Effector memory CD8-positive, alpha-beta T cell (primary cell): ENCODE measurements around the gene MYO18B.

Experiments used
- ATAC-seq: fragments of 150-1000 bp; cut with Tn5 transposase; replicated peaks from 2 replicates; pipeline ENCODE4 v1.10.0; 2021; ENCODE audit warnings: mild to moderate bottlenecking, moderate library complexity
- DNase-seq, 3 experiments: peaks; one replicate each; pipeline ENCODE4 v3.0.0; 2021
- H3K27ac Mint-ChIP-seq, 2 donors: one replicate each; pipeline ENCODE4 v1.8.0; 2022; ENCODE audit warnings: mild to moderate bottlenecking in 2 of 2, mixed read lengths in 2 of 2, moderate library complexity in 2 of 2
- H3K27me3 Mint-ChIP-seq, 2 donors: one replicate each; pipeline ENCODE4 v1.8.0; 2022; ENCODE audit warnings: mixed read lengths in 2 of 2
- H3K36me3 Mint-ChIP-seq: one replicate; pipeline ENCODE4 v1.8.0; 2022; ENCODE audit warnings: mild to moderate bottlenecking, moderate library complexity, mixed read lengths; ENCODE audit not compliant: insufficient read depth
- H3K4me1 Mint-ChIP-seq, 2 donors: one replicate each; pipeline ENCODE4 v1.8.0; 2022; ENCODE audit warnings: low read depth in 2 of 2, mixed read lengths in 2 of 2
- H3K4me3 Mint-ChIP-seq, 2 donors: one replicate each; pipeline ENCODE4 v1.8.0; 2022; ENCODE audit warnings: mild to moderate bottlenecking in 2 of 2, mixed read lengths in 2 of 2, moderate library complexity in 2 of 2
- H3K9me3 Mint-ChIP-seq, 2 donors: one replicate each; pipeline ENCODE4 v1.8.0; 2022; ENCODE audit warnings: mixed read lengths in 2 of 2

Gene MYO18B

DNA sequence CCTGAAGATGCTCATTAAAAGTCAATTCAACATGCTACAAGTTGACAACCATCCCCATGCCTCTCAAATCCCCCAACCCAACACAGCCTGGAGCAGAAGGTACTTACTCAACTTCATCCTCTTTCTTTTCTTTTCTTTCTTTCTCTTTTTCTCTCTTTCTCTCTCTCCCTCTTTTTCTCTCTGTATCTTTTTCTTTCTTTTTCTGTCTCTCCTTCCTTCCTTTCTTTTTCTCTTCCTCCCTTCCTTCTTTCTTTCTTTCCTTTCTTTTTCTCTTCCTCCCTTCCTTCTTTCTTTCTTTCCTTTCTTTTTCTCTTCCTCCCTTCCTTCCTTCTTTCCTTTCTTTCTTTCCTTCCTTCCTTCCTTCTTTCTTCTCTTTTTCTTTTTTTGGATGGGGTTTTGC, 291.6 kb downstream of the MYO18B start:
- no peaks in the 10 kb centered on the region for H3K4me1 Mint-ChIP-seq
- H3K9me3 Mint-ChIP-seq, result no peaks in the 10 kb centered on the region
- ATAC-seq (no peak), DNase-seq (no peak)
- no peaks in the 10 kb centered on the region for H3K27me3 Mint-ChIP-seq
- no peaks in the 10 kb centered on the region for H3K36me3 Mint-ChIP-seq
- no peak overlapping the region for H3K27ac Mint-ChIP-seq
- no peak overlapping the region for H3K4me3 Mint-ChIP-seq

DNA sequence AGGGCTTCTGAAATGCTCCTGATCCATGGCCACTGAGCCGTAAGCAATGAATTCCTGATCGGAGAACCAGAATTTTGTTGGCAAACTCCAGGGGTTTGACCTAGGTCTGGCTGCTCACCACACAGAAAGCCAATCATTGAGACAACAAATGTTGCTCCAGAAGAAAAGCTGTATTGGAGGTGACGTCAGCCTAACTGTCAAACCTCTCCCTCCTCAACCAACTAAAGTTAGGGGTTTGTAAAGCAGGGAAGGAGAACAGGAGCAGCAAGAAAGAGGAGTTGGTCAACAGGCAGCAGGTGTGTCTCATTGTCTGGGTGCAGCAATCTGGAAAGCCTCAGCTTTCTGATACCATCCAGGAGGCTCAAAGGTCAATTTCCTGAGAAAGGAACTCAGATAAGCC, 293.5 kb downstream of the MYO18B start:
- DNase-seq (no peak), ATAC-seq (no peak)

DNA sequence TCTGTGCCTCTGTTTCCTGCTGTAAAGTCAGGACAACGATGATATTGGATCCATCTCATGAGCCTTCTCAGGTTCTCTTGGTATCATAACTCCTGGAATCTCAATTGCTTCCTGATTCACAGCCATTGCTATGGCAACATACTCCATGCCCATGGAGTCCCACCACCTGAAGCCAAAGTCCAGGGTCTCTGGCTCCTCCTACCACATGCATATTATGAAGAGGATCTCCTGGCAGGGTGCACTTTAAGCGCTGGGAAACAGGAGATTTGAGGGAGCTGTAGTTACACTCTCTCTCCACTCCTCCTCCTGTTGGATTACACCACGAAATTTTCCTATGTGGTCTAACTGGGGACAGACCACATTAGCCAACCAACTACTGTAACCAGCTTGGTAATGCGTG, 296.4 kb downstream of the MYO18B start:
- peaks cover 0 to 8% of the 10 kb centered on the region in 2 donors for H3K27me3 Mint-ChIP-seq

More for the DNA sequence above, 293.5 kb downstream of the MYO18B start:
- Mint-ChIP-seq H3K36me3 (no peaks in the 10 kb centered on the region), H3K27ac (no peak overlapping the region), H3K27me3 (no peaks in the 10 kb centered on the region), H3K4me1 (no peaks in the 10 kb centered on the region), H3K4me3 (no peak overlapping the region), H3K9me3 (no peaks in the 10 kb centered on the region)

DNA sequence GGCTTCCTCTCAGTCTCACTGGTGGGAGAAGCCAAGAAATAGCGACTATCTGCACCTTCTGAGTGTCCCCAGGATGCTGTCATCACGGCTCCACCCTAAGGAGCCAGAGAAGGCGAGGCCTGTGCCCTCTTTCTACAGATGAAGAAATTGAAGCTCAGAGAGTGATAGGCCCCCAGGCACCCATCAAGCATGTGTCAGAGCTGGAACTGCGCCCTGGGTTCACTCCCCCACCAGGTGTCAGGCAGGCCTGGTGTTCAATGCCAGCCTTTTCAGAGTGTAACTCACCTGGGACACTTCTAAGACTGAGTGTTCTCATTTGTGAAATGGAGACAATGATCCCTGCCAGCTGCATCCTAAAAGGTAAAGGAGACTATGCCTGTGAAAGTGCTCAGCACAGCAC, 299.9 kb downstream of the MYO18B start:
- Mint-ChIP-seq H3K4me1 (no peaks in the 10 kb centered on the region), H3K36me3 (no peaks in the 10 kb centered on the region), H3K27ac (no peak overlapping the region), H3K4me3 (no peak overlapping the region), H3K27me3 (peaks cover 4 to 8% of the 10 kb centered on the region in 2 donors), H3K9me3 (no peaks in the 10 kb centered on the region)
- ATAC-seq (no peak), DNase-seq (no peak)

More for the DNA sequence above, 296.4 kb downstream of the MYO18B start:
- H3K27ac Mint-ChIP-seq, result no peak overlapping the region
- no peak overlapping the region for H3K4me3 Mint-ChIP-seq
- H3K4me1 Mint-ChIP-seq, result no peaks in the 10 kb centered on the region
- ATAC-seq (no peak), DNase-seq (no peak)
- no peaks in the 10 kb centered on the region for H3K36me3 Mint-ChIP-seq
- H3K9me3 Mint-ChIP-seq, result no peaks in the 10 kb centered on the region

DNA sequence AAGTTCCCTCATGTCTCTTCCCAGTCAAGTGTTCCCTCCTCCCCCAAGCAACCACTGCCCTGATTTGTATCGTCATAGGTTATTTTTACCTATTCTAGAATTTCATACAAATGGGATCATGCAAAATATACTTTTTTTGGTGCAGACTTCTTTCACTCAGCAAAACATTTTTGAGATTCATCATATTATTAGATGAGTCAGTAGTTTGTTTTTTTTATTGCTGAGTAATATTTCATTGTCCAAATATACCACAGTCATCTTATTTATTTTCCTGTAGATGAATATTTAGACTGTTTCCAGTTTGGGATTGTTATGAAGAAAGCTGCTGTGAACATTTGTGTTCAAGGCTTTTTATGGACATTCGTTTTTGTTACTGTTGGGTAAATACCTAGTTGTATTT, 301.0 kb downstream of the MYO18B start:
- H3K4me1 Mint-ChIP-seq, result no peaks in the 10 kb centered on the region
- H3K9me3 Mint-ChIP-seq, result peaks cover 0 to 1% of the 10 kb centered on the region in 2 donors
- no peak overlapping the region for H3K4me3 Mint-ChIP-seq
- H3K27ac Mint-ChIP-seq, result no peak overlapping the region
- ATAC-seq, result no peak
- DNase-seq, result no peak
- no peaks in the 10 kb centered on the region for H3K36me3 Mint-ChIP-seq
- peaks cover 9 to 14% of the 10 kb centered on the region in 2 donors for H3K27me3 Mint-ChIP-seq

DNA sequence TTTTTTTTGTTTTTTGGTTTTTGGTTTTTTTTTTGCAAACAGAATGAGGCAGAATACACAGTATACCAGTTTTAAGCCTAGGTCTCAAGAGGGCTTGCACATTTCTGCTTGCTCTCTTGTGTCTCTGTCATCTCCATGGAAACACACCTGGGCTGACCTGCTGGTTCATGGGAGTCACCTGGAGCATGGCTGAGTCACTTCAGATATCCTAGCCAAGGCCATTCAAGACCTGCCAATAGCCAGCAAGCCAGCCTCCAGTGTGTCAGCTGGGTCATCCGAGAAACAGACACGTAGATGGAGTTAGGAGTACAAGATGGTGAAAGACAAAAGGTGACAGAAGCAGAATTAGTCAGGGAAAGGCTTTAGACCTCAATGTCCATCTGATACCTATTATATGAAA, 303.1 kb downstream of the MYO18B start:
- no peaks in the 10 kb centered on the region for H3K4me1 Mint-ChIP-seq
- no peaks in the 10 kb centered on the region for H3K36me3 Mint-ChIP-seq
- ATAC-seq, result no peak
- no peak for DNase-seq
- H3K27ac Mint-ChIP-seq, result no peak overlapping the region
- H3K4me3 Mint-ChIP-seq, result no peak overlapping the region
- H3K9me3 Mint-ChIP-seq, result peaks cover 0 to 1% of the 10 kb centered on the region in 2 donors
- peaks cover 18 to 26% of the 10 kb centered on the region in 2 donors for H3K27me3 Mint-ChIP-seq

DNA sequence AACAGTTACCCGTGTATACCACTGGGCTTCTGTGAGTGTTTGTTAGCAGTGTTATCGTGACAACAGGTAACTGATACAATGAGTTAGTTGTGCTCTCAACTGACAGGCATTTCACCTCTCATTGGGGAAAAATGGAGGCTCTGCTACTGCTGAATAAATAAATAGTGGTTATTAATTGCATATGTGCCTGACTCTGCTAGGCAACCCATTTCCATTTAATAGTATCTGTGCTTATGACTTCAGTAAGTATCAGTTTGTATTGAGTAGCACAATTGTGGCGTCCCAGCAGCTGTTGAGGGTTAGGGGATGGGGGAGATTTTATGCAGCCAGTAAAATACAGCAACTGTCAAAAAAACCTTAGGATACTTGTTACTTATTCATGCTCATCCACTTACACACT, 303.9 kb downstream of the MYO18B start:
- no peak overlapping the region for H3K4me3 Mint-ChIP-seq
- no peaks in the 10 kb centered on the region for H3K4me1 Mint-ChIP-seq
- peaks cover 0 to 1% of the 10 kb centered on the region in 2 donors for H3K9me3 Mint-ChIP-seq
- no peak for ATAC-seq
- peaks cover 26% of the 10 kb centered on the region in 2 donors for H3K27me3 Mint-ChIP-seq
- no peaks in the 10 kb centered on the region for H3K36me3 Mint-ChIP-seq
- no peak for DNase-seq
- no peak overlapping the region for H3K27ac Mint-ChIP-seq

DNA sequence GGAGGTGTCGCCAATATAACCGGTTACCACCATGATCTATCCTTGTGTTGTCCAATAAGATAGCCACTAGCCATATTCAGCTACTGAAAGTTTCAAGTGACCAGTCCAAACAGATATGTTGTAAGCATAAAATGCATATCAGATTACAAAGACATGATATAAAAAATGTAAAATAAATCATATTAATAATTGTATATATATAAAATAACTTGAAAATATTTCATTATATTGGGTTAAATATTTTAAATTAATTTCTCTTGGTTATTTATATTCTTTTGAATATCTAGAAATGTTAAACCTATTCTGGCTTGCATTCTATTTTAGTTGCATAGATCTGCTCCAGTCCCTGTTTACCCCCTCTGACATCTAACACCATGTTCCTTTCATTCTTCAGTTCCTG, 305.5 kb downstream of the MYO18B start:
- no peaks in the 10 kb centered on the region for H3K4me1 Mint-ChIP-seq
- peaks cover 31 to 36% of the 10 kb centered on the region in 2 donors for H3K27me3 Mint-ChIP-seq
- no peak for DNase-seq
- H3K9me3 Mint-ChIP-seq, result peaks cover 0 to 1% of the 10 kb centered on the region in 2 donors
- H3K4me3 Mint-ChIP-seq, result no peak overlapping the region
- H3K36me3 Mint-ChIP-seq, result no peaks in the 10 kb centered on the region
- H3K27ac Mint-ChIP-seq, result no peak overlapping the region
- no peak for ATAC-seq

DNA sequence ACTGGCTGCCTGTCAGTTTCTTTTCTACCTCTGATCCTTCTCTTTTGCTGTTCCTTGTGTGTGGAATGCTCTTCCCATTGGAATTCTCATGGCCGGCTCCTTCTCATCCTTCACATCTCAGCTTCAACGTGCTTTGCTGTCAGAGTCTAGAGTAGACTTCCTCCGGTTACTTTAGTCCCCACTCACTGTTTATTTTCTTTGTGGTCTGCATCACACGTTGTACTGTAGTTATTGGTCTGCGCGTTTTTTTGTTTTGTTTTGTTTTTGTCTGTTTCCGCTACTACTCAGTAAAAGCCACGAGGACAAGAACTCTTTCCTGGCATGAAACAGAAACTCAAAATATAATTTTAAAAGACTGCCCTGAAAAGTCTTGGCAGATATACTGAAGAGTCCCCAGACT, 305.9 kb downstream of the MYO18B start:
- H3K9me3 Mint-ChIP-seq, result peaks cover 0 to 1% of the 10 kb centered on the region in 2 donors
- H3K27me3 Mint-ChIP-seq, result peaks cover 27 to 38% of the 10 kb centered on the region in 2 donors

DNA sequence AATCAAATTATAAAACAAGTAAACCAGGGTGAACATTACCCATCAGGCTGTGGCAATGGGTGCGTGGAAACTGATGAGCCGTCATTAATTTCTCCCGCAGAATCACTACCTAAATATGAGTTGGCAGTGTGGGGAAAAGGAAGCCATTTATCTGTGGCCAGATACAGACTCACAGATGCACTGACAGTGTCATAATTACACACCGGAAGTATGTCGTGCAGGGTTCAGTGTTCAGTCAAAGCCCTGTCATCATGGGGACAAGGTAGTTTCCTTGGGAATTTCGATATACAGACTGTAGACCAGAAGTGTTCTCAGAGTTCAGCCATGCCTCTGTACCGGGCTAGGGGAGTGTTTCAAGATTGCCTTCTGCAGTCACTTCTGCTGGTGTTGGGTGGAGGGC, 308.1 kb downstream of the MYO18B start:
- H3K9me3 Mint-ChIP-seq, result peaks cover 0 to 1% of the 10 kb centered on the region in 2 donors
- no peak overlapping the region for H3K27ac Mint-ChIP-seq
- peaks cover 27 to 50% of the 10 kb centered on the region in 2 donors for H3K27me3 Mint-ChIP-seq
- H3K4me3 Mint-ChIP-seq, result no peak overlapping the region
- ATAC-seq (no peak), DNase-seq (no peak)
- no peaks in the 10 kb centered on the region for H3K4me1 Mint-ChIP-seq
- no peaks in the 10 kb centered on the region for H3K36me3 Mint-ChIP-seq

More for the DNA sequence above, 305.9 kb downstream of the MYO18B start:
- no peak overlapping the region for H3K27ac Mint-ChIP-seq
- no peak for DNase-seq
- ATAC-seq, result no peak
- no peaks in the 10 kb centered on the region for H3K4me1 Mint-ChIP-seq
- H3K4me3 Mint-ChIP-seq, result no peak overlapping the region
- H3K36me3 Mint-ChIP-seq, result no peaks in the 10 kb centered on the region

DNA sequence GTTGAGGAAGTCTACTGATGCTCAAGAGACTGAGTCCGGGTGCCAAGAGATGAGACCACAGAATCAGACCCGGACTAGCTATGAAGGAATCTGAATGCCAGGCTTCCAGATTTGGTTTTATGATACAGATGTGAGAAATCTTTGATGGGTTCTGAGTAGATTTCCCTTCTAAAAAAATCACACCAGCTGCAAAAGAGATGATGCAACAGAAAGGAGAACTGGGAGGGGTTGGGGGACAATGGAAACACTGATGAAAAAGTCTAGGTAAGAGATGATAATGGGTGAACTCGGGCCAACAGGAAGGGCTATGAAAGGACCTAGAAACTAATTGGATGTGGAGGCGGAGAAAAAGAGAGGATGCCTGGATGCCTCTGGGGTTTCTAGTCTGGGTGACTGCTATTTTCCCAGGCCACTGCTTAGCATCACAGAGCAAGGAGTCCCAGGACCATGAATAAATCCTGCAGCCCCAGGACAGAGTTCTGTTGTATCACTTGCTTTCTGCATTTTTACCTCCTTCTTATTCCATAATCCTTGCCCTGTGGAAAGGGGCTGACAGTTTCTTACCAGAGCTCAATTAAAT, 311.8 kb downstream of the MYO18B start:
- no peak for DNase-seq
- Mint-ChIP-seq H3K27ac (no peak overlapping the region), H3K4me3 (no peak overlapping the region), H3K27me3 (peaks cover 24 to 53% of the 10 kb centered on the region in 2 donors), H3K4me1 (no peaks in the 10 kb centered on the region), H3K9me3 (no peaks in the 10 kb centered on the region), H3K36me3 (no peaks in the 10 kb centered on the region)
- ATAC-seq, result no peak

DNA sequence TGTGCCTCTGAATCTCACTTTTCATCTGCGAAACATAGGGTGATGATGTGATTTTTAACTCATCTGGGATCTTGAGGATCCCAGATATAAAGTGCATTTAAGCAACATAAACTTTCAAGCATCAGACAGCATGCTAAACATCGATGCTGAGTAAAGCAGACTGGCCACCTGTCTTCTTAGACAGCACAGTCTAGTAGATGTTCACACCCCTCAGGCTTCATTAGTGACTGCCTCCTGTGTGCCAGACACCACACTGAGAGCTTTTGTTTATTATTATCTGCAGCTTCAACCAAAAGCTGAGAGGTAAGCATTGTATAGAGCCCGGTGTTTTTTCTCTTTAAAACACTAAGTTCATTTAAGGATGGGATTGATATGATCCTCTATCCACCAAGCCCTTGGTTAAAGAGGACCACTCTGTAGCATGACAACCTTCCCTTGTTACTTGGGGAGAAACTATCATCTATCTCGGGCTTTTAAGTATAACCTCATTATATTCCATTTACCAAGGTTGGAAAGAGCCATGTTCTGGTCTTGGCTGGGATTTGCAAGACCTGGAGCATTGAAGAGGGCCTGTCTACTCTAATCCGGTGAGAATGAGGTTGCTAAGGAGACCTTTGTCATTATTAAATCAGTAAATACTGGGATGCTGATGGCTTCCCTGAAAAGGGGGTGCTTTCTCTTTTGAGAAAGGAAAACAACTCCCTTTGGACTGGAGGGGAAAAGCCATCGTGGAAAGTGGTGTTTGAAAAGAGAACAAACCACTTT, 313.0 kb downstream of the MYO18B start:
- Mint-ChIP-seq H3K9me3 (no peaks in the 10 kb centered on the region), H3K27me3 (peaks cover 18 to 55% of the 10 kb centered on the region in 2 donors), H3K4me3 (no peak overlapping the region), H3K27ac (no peak overlapping the region), H3K36me3 (no peaks in the 10 kb centered on the region), H3K4me1 (no peaks in the 10 kb centered on the region)
- DNase-seq, result no peak
- ATAC-seq, result no peak

DNA sequence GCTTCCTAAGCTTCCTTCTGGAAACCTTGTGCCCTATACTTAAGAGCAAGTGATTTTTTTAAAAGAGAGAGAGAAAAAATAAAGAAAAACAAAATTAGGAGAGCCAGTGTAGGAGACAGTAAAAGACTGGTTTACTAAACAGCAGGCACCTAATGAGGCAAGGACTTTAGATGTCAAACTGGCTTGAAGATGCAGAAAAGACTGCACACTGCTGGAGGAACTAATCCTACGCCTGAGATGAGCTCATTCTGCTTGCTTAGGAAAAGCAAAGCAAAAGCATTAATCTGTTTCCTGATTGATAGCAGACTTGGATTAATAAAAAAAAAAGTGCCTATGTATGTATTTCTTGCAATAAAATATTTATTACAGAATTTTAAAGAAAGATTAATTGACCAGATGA, 313.7 kb downstream of the MYO18B start:
- Mint-ChIP-seq H3K4me3 (no peak overlapping the region), H3K36me3 (no peaks in the 10 kb centered on the region), H3K4me1 (no peaks in the 10 kb centered on the region), H3K27ac (no peak overlapping the region), H3K9me3 (no peaks in the 10 kb centered on the region), H3K27me3 (peaks cover 18 to 48% of the 10 kb centered on the region in 2 donors)
- no peak for DNase-seq
- no peak for ATAC-seq

DNA sequence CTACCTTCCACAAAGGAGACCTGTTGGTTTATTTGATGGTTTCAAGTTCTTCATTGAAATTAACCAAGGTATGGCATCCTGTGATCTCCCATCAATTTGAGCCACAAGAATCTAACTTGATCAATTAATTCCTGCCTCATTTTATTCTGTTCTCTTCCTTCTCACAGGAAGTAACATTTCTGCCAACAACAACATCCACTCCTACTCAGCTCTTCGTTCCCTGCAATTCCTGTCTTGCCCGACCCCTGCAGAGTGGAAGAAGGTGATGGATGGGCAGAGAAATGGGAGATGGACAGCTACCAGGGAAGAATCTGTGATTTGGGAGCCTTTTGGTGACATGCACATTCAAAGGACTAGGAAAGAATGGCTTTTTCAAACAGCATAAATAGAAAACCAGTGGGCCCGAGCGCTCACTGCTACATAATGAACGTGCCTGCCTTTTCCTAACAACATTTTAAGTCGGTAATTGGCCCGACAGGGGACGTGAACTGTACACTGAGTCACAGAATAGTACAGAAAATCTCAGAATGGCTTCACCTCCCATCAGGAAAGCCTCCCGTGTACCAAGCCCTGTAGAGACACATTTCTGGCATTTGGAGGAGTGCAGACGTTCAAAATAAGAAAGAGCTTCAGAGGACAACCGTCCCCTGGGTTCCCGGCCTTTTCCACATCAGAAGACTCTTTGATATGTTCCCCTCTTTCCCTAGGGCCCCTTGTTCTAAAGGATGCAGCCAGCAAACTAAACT, 314.6 kb downstream of the MYO18B start:
- Mint-ChIP-seq H3K4me1 (no peaks in the 10 kb centered on the region), H3K36me3 (no peaks in the 10 kb centered on the region), H3K27ac (no peak overlapping the region), H3K9me3 (no peaks in the 10 kb centered on the region), H3K27me3 (peaks cover 24 to 54% of the 10 kb centered on the region in 2 donors), H3K4me3 (no peak overlapping the region)
- ATAC-seq (no peak), DNase-seq (no peak)
